Right renal cortex interstitium (tissue), 3 donors: ENCODE measurements around the gene JMJD8. TPM values are rescaled to one million over a fixed set of nuclear protein-coding genes. Genes with fewer than 3 reads are reported as not detected.
"Not testable (repeated sequence)": the region's sequence is repeated elsewhere in the genome, so short reads cannot be mapped to it uniquely, and the experiment has no call there.

Source experiments
- DNase-seq, 3 donors: peaks; one replicate each; pipeline ENCODE4 v3.0.0-alpha.2; 2013; ENCODE audit warnings: low read depth in 3 of 3, low spot score in 2 of 3
- polyA plus RNA-seq, 3 donors: library from polyadenylated mRNA; unstranded; fragments of 120-200 nt; gene quantifications; one replicate each; pipeline ENCODE4 v1.2.1, GENCODE V29; 2013; ENCODE audit not compliant: insufficient read length in 3 of 3

JMJD8 gene
- polyA plus RNA-seq, 3 donors, result 56.0 to 68.0 (median 65.2) TPM

GRCh38 chr16:693766-694165, 9.6 kb upstream of the JMJD8 start:
- no peak for DNase-seq

DNA sequence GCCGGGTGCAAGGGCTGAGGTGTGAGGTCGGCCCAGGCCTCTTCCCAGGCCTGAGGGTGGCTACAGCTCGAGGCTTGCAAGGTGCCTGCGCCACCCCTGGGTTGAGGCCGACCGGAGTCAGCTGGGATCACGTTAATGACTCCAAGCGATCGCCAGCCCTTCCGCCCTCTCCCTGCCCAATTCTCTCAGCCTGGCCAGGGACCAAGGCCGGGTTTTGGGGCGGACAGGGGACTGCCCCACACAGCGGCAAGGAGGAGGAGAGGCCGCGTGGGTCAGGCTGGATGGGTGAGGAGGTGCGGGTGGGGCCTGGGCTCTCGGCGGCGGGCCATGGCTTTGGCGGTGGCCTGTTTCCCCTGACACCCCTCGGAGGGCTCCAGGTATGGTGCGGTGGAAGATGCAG, 9.2 kb upstream of the JMJD8 start:
- no peak for DNase-seq

GRCh38 chr16:692356-693108, 8.4 kb upstream of the JMJD8 start:
- DNase-seq, result no peak

- DNase-seq, result not testable (repeated sequence)
Observed at GRCh38 chr16:691242-691641, 7.1 kb upstream of the JMJD8 start.

DNA sequence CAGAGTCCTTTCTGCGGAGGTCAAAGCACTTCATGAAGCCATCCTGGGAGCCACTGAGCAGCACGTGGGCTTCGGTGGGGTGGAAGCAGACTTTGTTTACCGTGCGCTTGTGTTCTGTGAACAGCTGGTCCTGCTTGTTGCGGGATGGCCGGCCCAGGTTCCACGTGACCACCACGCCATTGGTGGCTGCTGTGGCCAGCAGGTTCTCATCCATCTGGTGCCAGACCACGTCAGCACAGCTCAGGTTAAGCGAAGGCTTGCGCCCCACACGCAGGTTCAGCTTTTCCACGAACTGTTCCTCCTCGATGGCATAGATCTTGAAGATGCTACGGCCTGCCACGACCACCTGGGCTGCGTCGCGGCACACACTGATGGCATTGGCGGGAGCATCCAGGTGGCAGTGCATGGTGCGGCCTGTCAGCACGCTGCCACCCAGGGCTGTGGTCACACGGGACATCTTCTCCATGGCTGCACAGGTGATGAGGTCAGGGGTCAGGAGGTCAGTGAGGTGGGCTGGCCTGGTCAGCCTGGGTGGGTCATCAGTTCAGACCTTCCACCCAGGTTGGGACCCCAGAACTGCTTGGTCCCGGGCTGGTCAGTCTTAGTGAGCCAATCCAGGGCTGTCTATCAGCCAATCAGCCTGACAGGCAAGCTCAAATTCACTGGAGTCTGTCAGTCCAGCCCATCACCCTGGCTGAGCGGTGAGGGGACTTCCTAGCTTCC, 5.2 kb upstream of the JMJD8 start:
- DNase-seq, result no peak

GRCh38 chr16:687499-687898, 3.4 kb upstream of the JMJD8 start:
- no peak for DNase-seq

- DNase-seq, result no peak
Observed at GRCh38 chr16:686459-687260, 2.5 kb upstream of the JMJD8 start.

DNA sequence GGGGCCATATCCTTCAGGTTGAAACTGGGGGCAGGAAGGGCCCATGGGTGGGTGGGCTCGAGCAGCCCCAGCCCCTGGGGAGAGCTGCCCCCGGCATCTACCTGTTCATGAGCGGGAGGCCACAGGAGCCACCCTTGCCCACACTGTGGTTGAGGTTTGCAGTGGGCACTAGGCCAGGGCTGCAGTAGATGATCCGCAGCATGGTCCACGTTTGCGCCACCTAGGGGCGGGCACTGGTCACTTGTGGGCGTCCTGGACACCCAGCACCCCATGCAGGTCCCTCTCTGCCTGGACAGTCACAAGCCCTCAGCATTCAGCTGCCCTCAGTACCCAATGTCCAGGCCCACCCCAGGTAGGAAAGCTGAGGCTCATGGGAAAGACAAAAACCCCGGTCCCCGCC, 1.8 kb upstream of the JMJD8 start:
- no peak for DNase-seq

DNA sequence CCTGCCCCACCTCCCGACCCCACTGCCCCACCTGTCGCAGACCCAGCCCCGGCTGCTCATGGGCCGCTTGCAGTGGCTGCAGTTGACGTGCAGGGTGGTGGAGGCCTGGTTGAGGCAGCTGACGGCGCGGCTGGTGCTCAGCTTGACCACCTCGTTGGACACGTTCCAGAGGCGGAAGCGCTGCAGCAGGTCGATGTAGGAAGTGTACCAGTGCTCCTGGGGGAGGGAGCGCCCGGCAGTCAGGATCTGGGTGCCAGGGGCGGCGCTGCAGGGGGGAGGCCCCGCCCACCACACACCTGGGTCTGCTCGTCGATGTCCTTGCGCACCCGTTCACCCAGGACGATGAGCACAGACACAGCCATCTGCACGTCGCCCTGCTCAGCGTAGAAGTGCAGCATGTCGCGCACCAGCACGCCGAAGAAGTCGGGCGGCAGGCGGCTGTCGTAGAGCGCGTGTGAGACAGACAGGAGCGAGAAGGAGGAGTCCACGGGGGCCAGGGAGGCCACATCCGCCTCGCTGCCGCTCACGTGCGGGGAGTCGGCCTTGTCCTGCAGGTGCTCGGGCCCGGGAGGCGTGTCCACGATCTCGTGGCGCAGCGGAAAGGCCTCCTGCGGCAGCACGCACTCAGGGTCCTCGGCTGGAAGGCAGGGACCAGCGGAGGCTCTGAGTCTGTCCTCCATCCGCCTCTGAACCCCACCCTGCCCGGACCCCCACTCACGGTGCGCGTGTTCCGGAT, 995 bp upstream of the JMJD8 start:
- DNase-seq, result no peak

DNA sequence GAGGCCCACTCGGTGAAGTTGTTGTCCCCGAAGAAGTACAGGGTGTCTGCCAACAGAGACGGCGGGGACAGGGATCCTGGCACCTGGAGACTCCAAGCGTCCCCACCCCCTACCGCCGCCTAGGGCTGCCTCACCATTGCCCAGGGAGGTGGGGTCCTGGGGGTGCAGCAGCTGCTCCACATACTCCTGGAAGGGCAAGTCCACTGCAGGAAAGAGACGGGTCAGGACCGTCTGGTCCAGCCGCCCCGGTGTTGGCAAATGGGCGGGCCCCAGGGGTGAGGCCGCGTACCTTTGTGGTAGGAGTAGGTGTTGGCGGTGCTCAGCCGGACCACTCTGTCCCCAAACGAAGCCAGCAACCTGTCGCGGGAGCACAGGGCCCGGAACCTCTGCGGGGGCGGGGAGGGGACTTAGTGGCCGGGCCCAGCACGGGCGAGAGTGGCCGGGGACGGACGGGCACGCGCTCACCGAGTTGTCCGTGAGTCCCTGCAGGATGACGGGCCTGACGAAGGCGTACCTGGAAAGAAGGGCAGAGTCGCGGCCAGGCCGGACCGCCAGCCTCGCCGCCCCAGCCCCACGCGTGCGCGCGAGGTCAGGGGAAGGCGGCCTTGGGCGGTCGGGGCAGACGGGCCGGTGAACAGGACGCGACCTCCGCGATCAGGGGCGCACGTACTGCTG, 601 bp downstream of the JMJD8 start:
- no peak for DNase-seq

DNA sequence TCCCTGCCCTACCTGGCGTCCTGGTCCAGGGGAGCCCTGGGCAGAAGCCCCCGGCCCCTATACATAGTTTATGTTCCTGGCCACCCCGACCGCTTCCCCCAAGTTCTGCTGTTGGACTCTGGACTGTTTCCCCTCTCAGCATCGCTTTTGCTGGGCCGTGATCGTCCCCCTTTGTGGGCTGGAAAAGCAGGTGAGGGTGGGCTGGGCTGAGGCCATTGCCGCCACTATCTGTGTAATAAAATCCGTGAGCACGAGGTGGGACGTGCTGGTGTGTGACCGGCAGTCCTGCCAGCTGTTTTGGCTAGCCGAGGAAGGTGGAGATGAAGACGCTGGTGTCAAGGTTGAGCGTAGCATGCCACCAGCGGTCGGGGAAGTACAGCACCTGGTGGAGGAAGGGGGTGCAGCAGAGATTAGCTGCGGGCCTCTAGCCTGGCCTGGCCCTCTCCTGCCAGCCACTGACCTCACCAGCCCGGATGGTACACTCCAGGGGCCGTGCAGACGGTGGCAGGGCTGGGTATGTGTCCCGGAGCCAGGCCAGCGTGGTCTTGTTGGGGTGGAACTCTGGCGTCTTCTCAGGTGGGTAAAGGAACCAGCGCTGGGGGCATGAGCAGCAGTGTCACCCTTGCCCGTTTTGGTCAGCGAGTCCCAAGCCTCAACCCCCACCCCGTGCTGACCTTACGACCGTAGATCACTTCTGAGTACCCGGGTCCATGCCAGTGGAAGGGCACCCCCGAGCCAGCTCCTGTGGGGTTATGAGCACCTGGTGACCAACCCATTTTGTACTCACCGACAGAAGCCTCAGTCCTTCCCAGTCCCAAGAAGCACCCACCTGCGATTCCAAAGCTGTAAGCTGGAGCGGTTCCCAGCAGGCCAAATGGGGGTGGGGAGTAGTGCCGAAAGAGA, 1.4 kb downstream of the JMJD8 start:
- DNase-seq, result no peak

- DNase-seq, result no peak
Observed at GRCh38 chr16:681746-682427, 2.2 kb downstream of the JMJD8 start.

GRCh38 chr16:680967-681745, 3.0 kb downstream of the JMJD8 start:
- DNase-seq, result no peak

GRCh38 chr16:680625-680945, 3.5 kb downstream of the JMJD8 start:
- no peak for DNase-seq

- DNase-seq, result peak in 1 of 3 donors; percentile 52
Observed at GRCh38 chr16:679814-680624, 4.1 kb downstream of the JMJD8 start, which contains the start of gene STUB1. Gene STUB1 (plus strand): TSS chr16:680410. CDS start chr16:680526, 116 bp downstream.

- DNase-seq, result peak in 1 of 3 donors; percentile 49
Observed at GRCh38 chr16:678858-679813, 5.0 kb downstream of the JMJD8 start.
